Upper lobe of left lung (tissue), 4 donors: Measurements from ENCODE around the gene PLEKHA4.
"Not testable (repeated sequence)": the region's sequence is repeated elsewhere in the genome, so short reads cannot be mapped to it uniquely, and the experiment has no call there.

Experiments used
- CTCF ChIP-seq, 6 experiments: fragments of 450-650 bp in 4 of 6; fragments of 200-600 bp in 2 of 6; sonication (generic) in 2 of 6; IDR thresholded peaks; one replicate each; pipeline ENCODE4 v1.5.1; 2016 to 2019; ENCODE audit warnings: antibody characterized with exemption in 6 of 6
- EP300 ChIP-seq, 4 donors: sonication (generic); formaldehyde crosslinking; IDR thresholded peaks; one replicate each; pipeline ENCODE4 v1.5.1; 2017; ENCODE audit warnings: antibody characterized with exemption in 4 of 4, control low read depth in 2 of 4
- POLR2A ChIP-seq, 4 donors: fragments of 450-650 bp; IDR thresholded peaks; one replicate each; pipeline ENCODE4 v1.5.1; 2016 to 2017; ENCODE audit warnings: antibody characterized with exemption in 4 of 4, mild to moderate bottlenecking in 2 of 4

GRCh38 chr19:48899386-48899749 lies 31.0 kb upstream of the PLEKHA4 start:
- not testable (repeated sequence) for TF ChIP-seq CTCF, POLR2A, EP300 (IDR thresholded peaks at IDR 0.05)
